Measurements from ENCODE around the gene NKTR. TPM values are rescaled to one million over a fixed set of nuclear protein-coding genes. Genes with fewer than 3 reads are reported as not detected.

Gene NKTR
- total RNA-seq, 1 experiment from 2014 or later, result 89.3 TPM

- peaks cover under 1% of the 10 kb centered on the region for H3K27me3 Mint-ChIP-seq (ENCODE audit: low read depth)
- TF ChIP-seq ZNF232 (CRISPR knock-in tag; IDR thresholded peaks at IDR 0.05) (no peak), PRRX2 (CRISPR knock-in tag; IDR thresholded peaks at IDR 0.05) (no peak), ZBTB21 (CRISPR knock-in tag; IDR thresholded peaks at IDR 0.05; ENCODE audit: borderline replicate concordance) (no peak), FOXJ3 (CRISPR knock-in tag; IDR thresholded peaks at IDR 0.05; ENCODE audit: borderline replicate concordance) (no peak), MLX (CRISPR knock-in tag; IDR thresholded peaks at IDR 0.05) (no peak), TEAD4 (CRISPR knock-in tag; IDR thresholded peaks at IDR 0.05) (no peak), ZMAT4 (CRISPR knock-in tag; IDR thresholded peaks at IDR 0.05) (no peak), ZNF121 (CRISPR knock-in tag; IDR thresholded peaks at IDR 0.05) (no peak), MXD4 (CRISPR knock-in tag; IDR thresholded peaks at IDR 0.05; ENCODE audit: borderline replicate concordance) (no peak), ZNF671 (CRISPR knock-in tag; IDR thresholded peaks at IDR 0.05) (no peak)
Measured at GRCh38 chr3:42685363-42685881, 84.9 kb downstream of the NKTR start, which contains the start of gene KLHL40. TSS of gene KLHL40 (plus strand) at chr3:42685537. CDS start at chr3:42685619, 82 bp downstream.

GRCh38 chr3:42685891-42686820 is 85.7 kb downstream of the NKTR start:
- peaks cover 18% of the 10 kb centered on the region for H3K4me1 Mint-ChIP-seq
- DNase-seq (ENCODE audit: low spot score), result no peak
- POLR2A ChIA-PET, result no interaction called here
- no peak for ATAC-seq
- no peaks in the 10 kb centered on the region for H3K9me3 Mint-ChIP-seq
- H3K36me3 Mint-ChIP-seq, result no peaks in the 10 kb centered on the region
- H3K4me3 Mint-ChIP-seq, result no peak overlapping the region
- CTCF ChIA-PET, result interaction anchor here (0.8 kb wide), 1 partner anchor 144 kb away, joined by 3 read pairs; no protein-coding TSS in a partner anchor
- TF ChIP-seq RELA (CRISPR knock-in tag; IDR thresholded peaks at IDR 0.05; ENCODE audit: borderline replicate concordance) (0 out of 2 replicates have a peak, but pooled peaks have one; percentile 39), NR1H2 (CRISPR knock-in tag; IDR thresholded peaks at IDR 0.05) (no peak)
- H3K27ac Mint-ChIP-seq, result no peak overlapping the region
- H3K27me3 Mint-ChIP-seq (ENCODE audit: low read depth), result peaks cover 3% of the 10 kb centered on the region

More at GRCh38 chr3:42685363-42685881, 84.9 kb downstream of the NKTR start, which contains the start of gene KLHL40:
- no peak within 1 kb of the TSS for H3K4me3 Mint-ChIP-seq
- DNase-seq (ENCODE audit: low spot score), result no peak
- ChIA-PET CTCF (interaction anchor here (1.2 kb wide), 1 partner anchor 70 kb away, joined by 3 read pairs; no protein-coding TSS in a partner anchor), POLR2A (no interaction called here)
- peaks cover 18% of the 10 kb centered on the region for H3K4me1 Mint-ChIP-seq
- no peak for ATAC-seq
- no peaks in the 10 kb centered on the region for H3K9me3 Mint-ChIP-seq
- no peaks in the 10 kb centered on the region for H3K36me3 Mint-ChIP-seq
- no peak within 1 kb of the TSS for H3K27ac Mint-ChIP-seq

- no peak for ATAC-seq
- DNase-seq (ENCODE audit: low spot score), result no peak
- H3K36me3 Mint-ChIP-seq, result no peaks in the 10 kb centered on the region
- CTCF ChIA-PET, result interaction anchor here (0.8 to 1.2 kb wide), 3 partner anchors 57 to 144 kb away, joined by 3 to 6 read pairs (median 3); no protein-coding TSS in a partner anchor
- no peak overlapping the region for H3K4me3 Mint-ChIP-seq
- no peak overlapping the region for H3K27ac Mint-ChIP-seq
- POLR2A ChIA-PET, result interaction anchor here (0.9 kb wide), 1 partner anchor 35 kb away, joined by 4 read pairs; no protein-coding TSS in a partner anchor
- no peaks in the 10 kb centered on the region for H3K9me3 Mint-ChIP-seq
- peaks cover 3% of the 10 kb centered on the region for H3K27me3 Mint-ChIP-seq (ENCODE audit: low read depth)
- TF ChIP-seq PRDM15 (CRISPR knock-in tag; IDR thresholded peaks at IDR 0.05), result no peak
- no peak for TF ChIP-seq ZNF317 (CRISPR knock-in tag; IDR thresholded peaks at IDR 0.05; ENCODE audit: borderline replicate concordance, low read depth)
- TF ChIP-seq ZNF219 (CRISPR knock-in tag; IDR thresholded peaks at IDR 0.05; ENCODE audit: borderline replicate concordance), result no peak
- no peak for TF ChIP-seq FOXP1 (CRISPR knock-in tag; IDR thresholded peaks at IDR 0.05; ENCODE audit: borderline replicate concordance)
- TF ChIP-seq ZNF138 (CRISPR knock-in tag; conservative IDR thresholded peaks at IDR 0.05), result no peak
- H3K4me1 Mint-ChIP-seq, result peaks cover 18% of the 10 kb centered on the region
Measured at GRCh38 chr3:42686832-42687650, 86.6 kb downstream of the NKTR start.
